IMR-90 (cell line): Measurements from ENCODE around the gene TGFB3. TPM values are rescaled to one million over a fixed set of nuclear protein-coding genes. Genes with fewer than 3 reads are reported as not detected.

ENCODE experiments used
- ATAC-seq: fragments of 200-7000 bp; cut with Tn5 transposase; 2 replicates; pipeline ENCODE4 v1.9.1; 2020; ENCODE audit warnings: low read depth, mild to moderate bottlenecking, moderate library complexity
- BruUV-seq: library from RNA; stranded (reverse); fragments of 400-500 nt; replicated peaks from 2 replicates; lab custom pipeline; 2021; lab: Mats Ljungman, UMichigan
- CTCF ChIA-PET: fragments of 300-600 bp; formaldehyde crosslinking; extraction: SDS; loops from one replicate; lab custom pipeline; 2021; ENCODE audit warnings: antibody characterized with exemption; lab: Yijun Ruan, JAX
- POLR2A ChIA-PET: fragments of 300-600 bp; sonication (Branson Sonifier 250); formaldehyde crosslinking; loops from one replicate; lab custom pipeline; 2022; ENCODE audit warnings: antibody characterized with exemption; ENCODE audit not compliant: unreplicated experiment; lab: Charles Lee
- DNase-seq: peaks from one replicate; pipeline ENCODE4 v3.0.0; 2013
- H2AFZ ChIP-seq: replicated peaks from 2 replicates; pipeline ENCODE3; 2013; ENCODE audit warnings: low read length, mild to moderate bottlenecking; ENCODE audit not compliant: poor library complexity
- H2AK5ac ChIP-seq: 2 replicates; pipeline ENCODE4 v1.6.1; 2013; ENCODE audit warnings: low read depth, low read length, inconsistent platforms
- H2AK9ac ChIP-seq: replicated peaks from 2 replicates; pipeline ENCODE3; 2013; ENCODE audit warnings: mild to moderate bottlenecking, low read depth, low read length, moderate library complexity; ENCODE audit not compliant: poor library complexity
- H2BK120ac ChIP-seq: 2 replicates; pipeline ENCODE4 v1.6.1; 2013; ENCODE audit warnings: low read depth, low read length, inconsistent platforms
- H2BK15ac ChIP-seq: 3 replicates; pipeline ENCODE4 v1.6.1; 2013; ENCODE audit warnings: low read depth, low read length, inconsistent platforms
- H2BK20ac ChIP-seq: 2 replicates; pipeline ENCODE4 v1.6.1; 2013; ENCODE audit warnings: low read depth, mild to moderate bottlenecking, inconsistent platforms, low read length, moderate library complexity
- H2BK5ac ChIP-seq: 2 replicates; pipeline ENCODE4 v1.6.1; 2013; ENCODE audit warnings: mild to moderate bottlenecking, low read depth, low read length, inconsistent platforms; ENCODE audit not compliant: poor library complexity, severe bottlenecking
- H3K14ac ChIP-seq: replicated peaks from 2 replicates; pipeline ENCODE4 v1.6.1; 2013; ENCODE audit warnings: low read depth, low read length, inconsistent platforms
- H3K18ac ChIP-seq: 2 replicates; pipeline ENCODE4 v1.6.1; 2013; ENCODE audit warnings: low read depth, low read length, control low read depth
- H3K23ac ChIP-seq: 2 replicates; pipeline ENCODE4 v1.6.1; 2013; ENCODE audit warnings: low read depth, low read length, inconsistent platforms
- H3K27ac ChIP-seq: 2 replicates; pipeline ENCODE4 v1.5.1; 2013; ENCODE audit warnings: mild to moderate bottlenecking, control low read depth, low read length; ENCODE audit not compliant: insufficient read depth
- H3K27me3 ChIP-seq: 2 replicates; pipeline ENCODE4 v1.6.1; 2013; ENCODE audit warnings: low read length; ENCODE audit not compliant: control insufficient read depth, insufficient read depth
- H3K36me3 ChIP-seq: 2 replicates; pipeline ENCODE4 v1.6.1; 2013; ENCODE audit warnings: low read length, mixed read lengths; ENCODE audit not compliant: control insufficient read depth, insufficient read depth
- H3K4ac ChIP-seq: 2 replicates; pipeline ENCODE4 v1.6.1; 2013; ENCODE audit warnings: low read depth, low read length, inconsistent platforms
- H3K4me1 ChIP-seq: 2 replicates; pipeline ENCODE4 v1.6.1; 2013; ENCODE audit warnings: low read length, mixed read lengths; ENCODE audit not compliant: control insufficient read depth, insufficient read depth
- H3K4me2 ChIP-seq: 2 replicates; pipeline ENCODE4 v1.6.1; 2013; ENCODE audit warnings: low read depth, mild to moderate bottlenecking, control low read depth, low read length, moderate library complexity
- H3K4me3 ChIP-seq: 2 replicates; pipeline ENCODE4 v1.5.1; 2013; ENCODE audit warnings: low read depth, mild to moderate bottlenecking, control low read depth, low read length, moderate library complexity; ENCODE audit not compliant: insufficient read depth
- H3K56ac ChIP-seq: 2 replicates; pipeline ENCODE4 v1.6.1; 2013; ENCODE audit warnings: low read length, inconsistent platforms; ENCODE audit not compliant: insufficient read depth; ENCODE audit errors: extremely low read depth
- H3K79me1 ChIP-seq, 2 experiments: 2 replicates each; pipeline ENCODE4 v1.6.1; 2013; ENCODE audit warnings: low read length in 2 of 2, inconsistent platforms in 1 of 2, low read depth in 1 of 2
- H3K9ac ChIP-seq: 2 replicates; pipeline ENCODE4 v1.6.1; 2013; ENCODE audit warnings: low read depth, low read length, control low read depth
- H3K9me1 ChIP-seq: 2 replicates; pipeline ENCODE4 v1.6.1; 2013; ENCODE audit warnings: low read length, inconsistent platforms; ENCODE audit not compliant: insufficient read depth
- H3K9me3 ChIP-seq: 2 replicates; pipeline ENCODE4 v1.6.1; 2013; ENCODE audit warnings: low read length; ENCODE audit not compliant: control insufficient read depth, insufficient read depth
- H4K20me1 ChIP-seq: 2 replicates; pipeline ENCODE4 v1.6.1; 2013; ENCODE audit warnings: low read length, inconsistent platforms; ENCODE audit not compliant: insufficient read depth
- H4K5ac ChIP-seq: 2 replicates; pipeline ENCODE4 v1.6.1; 2013; ENCODE audit warnings: mild to moderate bottlenecking, low read depth, low read length, control low read depth
- H4K8ac ChIP-seq, 2 experiments: 2 replicates each; pipeline ENCODE4 v1.6.1; 2013; ENCODE audit warnings: low read depth in 2 of 2, low read length in 2 of 2, control low read depth in 1 of 2, inconsistent platforms in 1 of 2
- H4K91ac ChIP-seq: 2 replicates; pipeline ENCODE4 v1.6.1; 2013; ENCODE audit warnings: low read depth, low read length, inconsistent platforms; ENCODE audit not compliant: insufficient read depth
- CEBPB ChIP-seq: IDR thresholded peaks from 2 replicates; pipeline ENCODE4 v1.6.1; 2012; ENCODE audit warnings: low read depth, low read length, improper control_type of control experiment
- CHD1 ChIP-seq: IDR thresholded peaks from 2 replicates; pipeline ENCODE4 v1.6.1; 2012; ENCODE audit warnings: low read depth, low read length, improper control_type of control experiment
- MAZ ChIP-seq: IDR thresholded peaks from 2 replicates; pipeline ENCODE4 v1.6.1; 2012; ENCODE audit warnings: low read depth, mild to moderate bottlenecking, low read length, improper control_type of control experiment, moderate library complexity, borderline replicate concordance
- MXI1 ChIP-seq: IDR thresholded peaks from 2 replicates; pipeline ENCODE4 v1.6.1; 2012; ENCODE audit warnings: low read depth, mild to moderate bottlenecking, low read length, moderate library complexity, borderline replicate concordance
- NFE2L2 ChIP-seq: fragments of 150-350 bp; IDR thresholded peaks from 2 replicates; pipeline ENCODE4 v1.6.1; 2016; ENCODE audit warnings: low read depth, mild to moderate bottlenecking, low read length
- POLR2A ChIP-seq: IDR thresholded peaks from 2 replicates; pipeline ENCODE4 v1.6.1; 2012; ENCODE audit warnings: mild to moderate bottlenecking, low read depth, low read length
- RAD21 ChIP-seq: IDR thresholded peaks from 2 replicates; pipeline ENCODE4 v1.6.1; 2012; ENCODE audit warnings: low read length, improper control_type of control experiment
- SMC3 ChIP-seq: fragments of 150-350 bp; IDR thresholded peaks from 2 replicates; pipeline ENCODE4 v1.6.1; 2016; ENCODE audit warnings: low read depth, mild to moderate bottlenecking, antibody characterized with exemption, low read length, moderate library complexity
- WGBS, 2 experiments: methylation state at CpG; one replicate each; pipeline versions ENCODE4 v1.1.5 to v1.1.7; 2013; ENCODE audit warnings: missing lambda C conversion rate in 2 of 2; ENCODE audit not compliant: insufficient read length in 1 of 2; ENCODE audit errors: extremely low coverage in 2 of 2; 5-methylcytosine and 5-hydroxymethylcytosine counted together
- dilution Hi-C: fragments of 300-500 bp; cut with HindIII; formaldehyde crosslinking; loops from one replicate; pipeline ENCODE4 v1.14.3; 2018; ENCODE audit warnings: low sequenced_read_pairs; ENCODE audit not compliant: unreplicated experiment
- in situ Hi-C: fragments of 300-500 bp; cut with MboI; formaldehyde crosslinking; loops from 3 replicates; pipeline ENCODE4 v1.14.3; 2019; ENCODE audit warnings: low sequenced_read_pairs, inconsistent platforms, mixed read lengths
- intact Hi-C: fragments of 100-400 bp; cut with micrococcal nuclease; formaldehyde crosslinking; loops from 2 replicates; pipeline ENCODE4 v1.10.0; 2022
- polyA plus RNA-seq, 3 experiments: library from polyadenylated mRNA; depleted of rRNA; stranded (reverse); fragments of >200 nt; gene quantifications; 2 replicates each; pipeline ENCODE4 v1.2.3, GENCODE V29; 2012; ENCODE audit warnings: low replicate concordance in 1 of 3
- total RNA-seq: library from RNA; depleted of rRNA; stranded (reverse); fragments of >200 nt; gene quantifications from 2 replicates; pipeline ENCODE4 v1.2.3, GENCODE V29; 2012

TGFB3 gene
- total and polyA plus RNA-seq, 2 of the 4 experiments (the other 2 are of a cell fraction) = 2.2 to 4.3 TPM

DNA sequence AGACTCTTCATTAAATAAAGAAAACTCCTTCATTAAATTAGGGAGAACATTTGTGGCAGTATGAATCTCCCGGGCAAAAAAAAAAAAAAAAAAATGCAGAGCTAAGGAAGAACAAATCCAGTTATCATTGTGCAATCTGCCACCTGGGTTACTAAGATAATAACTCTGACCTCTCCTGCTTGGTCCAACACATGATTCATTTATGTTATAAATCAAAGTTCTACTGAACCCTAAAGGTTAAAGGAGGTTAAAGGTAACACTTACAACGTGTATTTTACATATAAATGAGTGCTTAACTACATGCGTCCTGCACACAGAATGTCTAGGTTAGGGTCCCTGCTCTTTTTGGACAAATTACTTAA, 4.2 kb downstream of the TGFB3 start:
- H2AK9ac ChIP-seq = no peak overlapping the region
- peaks cover 7% of the 10 kb centered on the region; the same call in 1 of the 2 replicates for H3K4me1 ChIP-seq
- no peaks in the 10 kb centered on the region for H3K36me3 ChIP-seq
- H2BK15ac ChIP-seq = no peak overlapping the region
- H4K5ac ChIP-seq = no peak overlapping the region
- H3K9me3 ChIP-seq = no peaks in the 10 kb centered on the region
- no peak overlapping the region for H2AFZ ChIP-seq
- H4K8ac ChIP-seq = no peak overlapping the region
- H3K18ac ChIP-seq = no peak overlapping the region
- no peak overlapping the region for H3K23ac ChIP-seq
- H2BK20ac ChIP-seq = no peak overlapping the region
- H3K56ac ChIP-seq = no peak overlapping the region
- no peaks in the 10 kb centered on the region for H3K79me1 ChIP-seq
- no peak overlapping the region for H3K4me3 ChIP-seq
- no peak overlapping the region for H3K14ac ChIP-seq
- no peak overlapping the region for H3K4ac ChIP-seq
- DNase-seq = no peak
- dilution Hi-C loops = no loop called here
- H3K9ac ChIP-seq = no peak overlapping the region
- POLR2A ChIA-PET = interaction anchor here (0.5 kb wide), 1 partner anchor 62 kb away, joined by 10 read pairs; no protein-coding TSS in a partner anchor
- CTCF ChIA-PET = interaction anchor here (0.7 to 1.1 kb wide), 4 partner anchors 71 to 400 kb away, joined by 4 to 6 read pairs (median 4); no protein-coding TSS in a partner anchor
- TF ChIP-seq MXI1 = no peak
- TF ChIP-seq POLR2A = no peak
- no peak for TF ChIP-seq MAZ
- no peak for TF ChIP-seq RAD21
- TF ChIP-seq NFE2L2 = no peak
- no peak for TF ChIP-seq SMC3
- peak; percentile 74 for TF ChIP-seq CEBPB
- TF ChIP-seq CHD1 = no peak
- H4K20me1 ChIP-seq = no peaks in the 10 kb centered on the region
- no peak overlapping the region for H4K91ac ChIP-seq
- no peaks in the 10 kb centered on the region; the same call in none of the 2 replicates for H3K27me3 ChIP-seq
- H3K4me2 ChIP-seq = no peak overlapping the region
- intact Hi-C loops = loop anchor here (1.0 kb wide), 2 partner anchors 71 to 263 kb away; no protein-coding TSS in a partner anchor
- H3K9me1 ChIP-seq = no peaks in the 10 kb centered on the region
- ATAC-seq = no peak
- in situ Hi-C loops = loop anchor here (25.0 kb wide), 1 partner anchor 1085 kb away; no protein-coding TSS in a partner anchor
- H3K27ac ChIP-seq = no peak overlapping the region
- BruUV-seq = no TSS peak
- H2AK5ac ChIP-seq = no peak overlapping the region
- no peak overlapping the region for H2BK120ac ChIP-seq
- no CpG with 5 or more reads among the region's 3 CpGs for WGBS, 2 experiments
- H2BK5ac ChIP-seq = no peak overlapping the region
